Endodermal cell (in vitro differentiated cells): ENCODE measurements around the gene MTG1. TPM values are rescaled to one million over a fixed set of nuclear protein-coding genes. Genes with fewer than 3 reads are reported as not detected.

Experiments
- DNase-seq: peaks from one replicate; pipeline ENCODE4 v3.0.0-alpha.2; 2017
- H3K27ac ChIP-seq: 2 replicates; pipeline ENCODE4 v1.5.1; 2013; ENCODE audit warnings: mild to moderate bottlenecking, low read depth, low read length, moderate library complexity
- H3K27me3 ChIP-seq: 2 replicates; pipeline ENCODE4 v1.6.1; 2013; ENCODE audit warnings: mild to moderate bottlenecking, low read length, moderate library complexity; ENCODE audit not compliant: insufficient read depth, control insufficient read depth, poor library complexity, severe bottlenecking
- H3K36me3 ChIP-seq: 2 replicates; pipeline ENCODE4 v1.7.0; 2013; ENCODE audit warnings: mild to moderate bottlenecking, low read length, moderate library complexity; ENCODE audit not compliant: control insufficient read depth, insufficient read depth
- H3K4me1 ChIP-seq: one replicate; pipeline ENCODE4 v1.7.0; 2013; ENCODE audit warnings: low read length; ENCODE audit not compliant: control insufficient read depth, insufficient read depth
- H3K4me3 ChIP-seq: 2 replicates; pipeline ENCODE4 v1.5.1; 2013; ENCODE audit warnings: mild to moderate bottlenecking, low read length, moderate library complexity
- H3K9ac ChIP-seq: 2 replicates; pipeline ENCODE4 v1.6.1; 2013; ENCODE audit warnings: mild to moderate bottlenecking, low read length, moderate library complexity; ENCODE audit not compliant: poor library complexity, severe bottlenecking; ENCODE audit errors: extremely low read depth
- H3K9me3 ChIP-seq: 2 replicates; pipeline ENCODE4 v1.6.1; 2013; ENCODE audit warnings: mild to moderate bottlenecking, low read length, moderate library complexity; ENCODE audit not compliant: control insufficient read depth
- H3K27ac Mint-ChIP-seq: 2 replicates; pipeline ENCODE4 v1.8.0; 2020; ENCODE audit warnings: mixed read lengths
- H3K27me3 Mint-ChIP-seq: 2 replicates; pipeline ENCODE4 v1.8.0; 2021; ENCODE audit warnings: mild to moderate bottlenecking, mixed read lengths; ENCODE audit not compliant: insufficient read depth
- H3K36me3 Mint-ChIP-seq: 2 replicates; pipeline ENCODE4 v1.8.0; 2020; ENCODE audit warnings: low read depth, mixed read lengths
- H3K4me1 Mint-ChIP-seq: 2 replicates; pipeline ENCODE4 v1.8.0; 2020; ENCODE audit warnings: mixed read lengths
- H3K4me3 Mint-ChIP-seq: 2 replicates; pipeline ENCODE4 v1.8.0; 2020; ENCODE audit warnings: mild to moderate bottlenecking, moderate library complexity, mixed read lengths
- H3K9me3 Mint-ChIP-seq: 2 replicates; pipeline ENCODE4 v1.8.0; 2020; ENCODE audit warnings: mild to moderate bottlenecking, mixed read lengths
- CTCF ChIP-seq: fragments of 200-600 bp; sonication (generic); conservative IDR thresholded peaks from 2 replicates; pipeline ENCODE4 v1.5.0; 2021; ENCODE audit warnings: antibody characterized with exemption, mild to moderate bottlenecking
- WGBS, 2 experiments: methylation state at CpG; one replicate each; pipeline versions ENCODE4 v1.1.5 to v1.1.7; 2013; ENCODE audit warnings: missing lambda C conversion rate in 2 of 2, mixed read lengths in 1 of 2; ENCODE audit not compliant: insufficient coverage in 1 of 2, insufficient read length in 1 of 2; 5-methylcytosine and 5-hydroxymethylcytosine counted together
- total RNA-seq, 2 donors: library from RNA; stranded (reverse); fragmentation: NEBNext Ultra II Directional in 1 of 2; extraction: Animal tissue kit (Norgen Biotek cat#: 25700) in 1 of 2; gene quantifications; 2 replicates in 1 of 2; 3 replicates in 1 of 2; pipeline ENCODE4 v1.2.1, GENCODE V29; 2021

Gene MTG1
- total RNA-seq, 2 donors from 2014 or later, result 71.3 to 86.0 TPM

DNA sequence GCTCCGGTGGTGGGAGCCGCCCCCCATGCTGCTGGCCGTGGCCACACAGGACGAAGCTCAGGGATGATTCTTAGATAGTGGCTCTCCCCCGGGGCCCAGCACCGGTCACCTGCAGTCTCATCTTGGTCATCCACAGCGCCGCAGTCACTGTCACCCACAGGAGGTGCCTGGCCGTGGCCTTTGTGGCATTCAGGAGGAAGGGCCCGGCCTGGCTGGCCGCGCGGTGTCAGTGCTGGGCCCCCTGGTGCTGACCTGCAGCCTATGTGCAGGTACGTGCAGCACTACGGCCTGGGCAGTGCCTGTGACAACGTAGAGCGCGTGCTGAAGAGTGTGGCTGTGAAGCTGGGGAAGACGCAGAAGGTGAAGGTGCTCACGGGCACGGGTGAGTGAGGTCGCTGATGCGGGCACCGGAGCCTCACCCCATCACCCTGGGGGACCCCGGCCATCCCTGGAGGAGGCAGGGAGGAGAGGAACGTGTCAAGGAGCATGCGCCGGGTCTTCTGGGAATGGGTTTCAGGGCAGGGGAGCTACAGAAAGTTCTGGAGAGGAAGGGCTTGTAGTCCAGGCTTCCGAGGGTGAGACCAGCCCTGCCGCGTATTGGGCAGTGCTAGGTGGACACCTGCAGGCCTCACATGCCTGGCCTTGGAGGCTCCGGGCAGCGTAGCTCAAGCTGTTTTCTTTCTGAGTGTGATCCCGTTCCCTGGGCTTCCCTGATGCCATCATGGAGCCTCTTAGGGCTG, 25.4 kb downstream of the MTG1 start:
- no peaks in the 10 kb centered on the region for H3K4me1 Mint-ChIP-seq
- peak; percentile 40 for DNase-seq
- H3K27ac Mint-ChIP-seq, result no peak overlapping the region
- 89 to 91% methylated on average over 21 to 34 of the region's 34 CpGs for WGBS, 2 experiments
- peaks cover 11% of the 10 kb centered on the region for H3K36me3 ChIP-seq
- peaks cover 17% of the 10 kb centered on the region for H3K9me3 Mint-ChIP-seq
- no peak overlapping the region for H3K9ac ChIP-seq
- peaks cover 7% of the 10 kb centered on the region for H3K9me3 ChIP-seq
- no peak overlapping the region for H3K4me3 Mint-ChIP-seq
- H3K4me1 ChIP-seq, result no peaks in the 10 kb centered on the region
- peaks cover 7% of the 10 kb centered on the region for H3K27me3 ChIP-seq
- peaks cover 20% of the 10 kb centered on the region for H3K27me3 Mint-ChIP-seq
- H3K27ac ChIP-seq, result no peak overlapping the region
- no peak overlapping the region for H3K4me3 ChIP-seq
- no peak for TF ChIP-seq CTCF
- H3K36me3 Mint-ChIP-seq, result peaks cover 38% of the 10 kb centered on the region

DNA sequence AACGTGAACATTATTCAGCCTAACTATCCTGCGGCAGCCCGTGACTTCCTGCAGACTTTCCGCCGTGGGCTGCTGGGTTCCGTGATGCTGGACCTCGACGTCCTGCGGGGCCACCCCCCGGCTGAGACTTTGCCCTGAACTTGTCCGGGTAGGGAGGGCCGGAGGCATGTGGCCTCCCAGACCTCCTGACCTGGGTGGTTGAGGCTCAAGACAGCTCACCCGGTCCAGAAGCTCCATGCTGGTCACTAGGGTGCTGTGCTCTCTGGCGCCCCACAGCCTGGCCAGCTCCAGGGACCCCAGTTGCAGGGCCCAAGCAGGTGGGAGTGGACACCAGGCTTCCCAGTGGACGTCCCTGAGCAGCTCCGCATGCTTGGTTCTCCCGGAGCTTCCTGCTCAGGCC, 26.1 kb downstream of the MTG1 start:
- Histone ChIP-seq H3K27me3 (peaks cover 7% of the 10 kb centered on the region), H3K9ac (no peak overlapping the region), H3K36me3 (peaks cover 10% of the 10 kb centered on the region), H3K9me3 (peaks cover 7% of the 10 kb centered on the region), H3K4me3 (no peak overlapping the region), H3K4me1 (no peaks in the 10 kb centered on the region), H3K27ac (no peak overlapping the region)
- Mint-ChIP-seq H3K27me3 (peaks cover 20% of the 10 kb centered on the region), H3K4me1 (no peaks in the 10 kb centered on the region), H3K36me3 (peaks cover 32% of the 10 kb centered on the region), H3K9me3 (peaks cover 10% of the 10 kb centered on the region), H3K4me3 (no peak overlapping the region), H3K27ac (no peak overlapping the region)
- peak; percentile 44 for DNase-seq
- 94 to 96% methylated on average over 12 to 17 of the region's 17 CpGs for WGBS, 2 experiments
- no peak for TF ChIP-seq CTCF

- no peak for TF ChIP-seq CTCF
- DNase-seq, result peak; percentile 27
- peaks cover 5% of the 10 kb centered on the region for H3K9me3 Mint-ChIP-seq
- peaks cover 26% of the 10 kb centered on the region for H3K36me3 Mint-ChIP-seq
- Histone ChIP-seq H3K4me1 (no peaks in the 10 kb centered on the region), H3K27me3 (peaks cover 7% of the 10 kb centered on the region), H3K4me3 (no peak overlapping the region), H3K36me3 (peaks cover 5% of the 10 kb centered on the region), H3K9me3 (peaks cover 1% of the 10 kb centered on the region), H3K9ac (no peak overlapping the region), H3K27ac (no peak overlapping the region)
- no peak overlapping the region for H3K27ac Mint-ChIP-seq
- no peak overlapping the region for H3K4me3 Mint-ChIP-seq
- H3K4me1 Mint-ChIP-seq, result no peaks in the 10 kb centered on the region
- WGBS, 2 experiments, result 67 to 77% methylated on average over 3 to 6 of the region's 6 CpGs
- H3K27me3 Mint-ChIP-seq, result peaks cover 20% of the 10 kb centered on the region
These were observed 26.6 kb downstream of the MTG1 start for GRCh38 chr10:133420579-133420978.
